ENCODE results near the gene ARHGEF19. TPM values are rescaled to one million over a fixed set of nuclear protein-coding genes. Genes with fewer than 3 reads are reported as not detected.
A peak's percentile ranks its signal among the peaks of the same experiment; 100 is the strongest.

The ARHGEF19 gene
- total and polyA plus RNA-seq, 2 of the 13 experiments (the other 11 are each of a cell fraction or from before 2014, with no cell fraction given) = 1.7 to 1.8 TPM

DNA sequence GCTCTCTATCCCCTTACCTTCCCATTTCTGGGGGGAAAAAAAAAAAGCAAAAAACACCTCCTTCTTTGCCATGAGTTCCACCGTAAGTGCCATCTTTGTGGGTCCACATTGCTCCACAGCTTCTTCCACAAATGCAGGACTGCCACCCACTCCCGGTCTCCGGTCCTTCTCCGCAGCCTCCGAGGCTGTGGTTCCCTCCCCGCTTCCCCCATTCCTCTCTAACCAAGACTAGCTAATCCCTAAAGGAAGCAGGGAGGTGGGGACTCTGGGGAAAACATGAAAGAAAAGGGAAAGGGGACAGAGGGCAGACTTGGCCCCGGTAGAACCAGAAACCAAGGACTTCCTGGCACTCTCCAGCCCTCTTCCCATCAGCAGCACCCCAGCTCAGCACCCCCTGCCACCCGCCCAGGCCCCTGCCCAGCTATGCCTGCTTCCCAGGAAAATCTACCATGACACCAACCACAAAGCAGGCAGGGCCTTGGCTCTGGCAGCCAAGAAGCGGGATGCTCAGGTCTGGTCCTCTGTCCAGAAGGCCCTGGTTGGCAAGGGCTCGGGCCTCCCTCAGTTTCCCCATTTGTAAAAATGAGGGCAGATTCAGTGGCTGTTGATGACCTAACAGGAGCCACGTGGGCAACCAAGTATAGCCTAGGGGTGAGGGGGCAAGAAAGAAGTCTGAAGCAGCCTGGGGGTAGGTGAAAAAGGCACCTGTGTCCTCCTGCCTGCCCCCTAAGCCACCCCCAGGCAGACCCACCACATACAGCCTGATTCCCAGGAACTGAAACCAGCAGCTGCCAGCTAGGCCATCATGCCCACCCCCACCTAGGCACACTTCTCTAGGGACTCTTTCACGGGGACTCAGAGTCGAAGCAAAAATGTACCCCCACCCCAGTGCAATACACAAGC, 59.1 kb downstream of the ARHGEF19 start (continued):
- TF ChIP-seq, protein P1, sequence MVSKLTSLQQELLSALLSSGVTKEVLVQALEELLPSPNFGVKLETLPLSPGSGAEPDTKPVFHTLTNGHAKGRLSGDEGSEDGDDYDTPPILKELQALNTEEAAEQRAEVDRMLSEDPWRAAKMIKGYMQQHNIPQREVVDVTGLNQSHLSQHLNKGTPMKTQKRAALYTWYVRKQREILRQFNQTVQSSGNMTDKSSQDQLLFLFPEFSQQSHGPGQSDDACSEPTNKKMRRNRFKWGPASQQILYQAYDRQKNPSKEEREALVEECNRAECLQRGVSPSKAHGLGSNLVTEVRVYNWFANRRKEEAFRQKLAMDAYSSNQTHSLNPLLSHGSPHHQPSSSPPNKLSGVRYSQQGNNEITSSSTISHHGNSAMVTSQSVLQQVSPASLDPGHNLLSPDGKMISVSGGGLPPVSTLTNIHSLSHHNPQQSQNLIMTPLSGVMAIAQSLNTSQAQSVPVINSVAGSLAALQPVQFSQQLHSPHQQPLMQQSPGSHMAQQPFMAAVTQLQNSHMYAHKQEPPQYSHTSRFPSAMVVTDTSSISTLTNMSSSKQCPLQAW (CRISPR knock-in tag; IDR thresholded peaks at IDR 0.05) = peak; percentile 65; the same call in 1 of the 2 replicates

DNA sequence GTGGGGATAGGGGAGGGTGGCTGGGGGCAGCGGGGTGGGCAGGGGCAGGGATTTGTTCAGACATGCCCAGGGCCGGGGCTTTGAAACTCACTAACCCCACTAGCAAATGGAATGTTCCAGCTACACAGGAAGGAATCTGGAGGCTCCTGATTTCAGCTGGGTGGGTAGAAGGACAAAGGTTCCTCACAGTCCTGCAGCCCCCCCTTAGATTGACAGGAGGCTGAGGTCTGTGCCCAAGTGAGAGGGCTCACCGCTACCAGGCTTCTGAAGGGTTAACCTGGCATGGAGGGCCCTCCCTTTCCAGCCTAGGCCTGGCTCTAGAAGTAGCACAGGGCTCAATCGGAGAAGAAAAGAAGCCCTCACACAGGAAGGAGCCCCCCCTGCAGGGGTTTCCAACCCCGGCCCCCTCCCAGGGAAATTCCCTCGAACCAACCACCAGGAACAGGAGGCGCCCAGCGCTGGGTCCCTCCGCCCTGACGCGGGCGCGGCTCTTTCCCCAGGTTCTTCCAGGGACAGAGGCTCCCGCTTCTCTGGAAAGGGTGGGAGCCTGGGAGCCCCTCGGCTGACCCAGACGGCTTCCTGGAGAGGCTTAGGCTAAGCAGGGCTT, 59.9 kb downstream of the ARHGEF19 start:
- peaks cover 79% of the 10 kb centered on the region for H3K4me1 ChIP-seq (ENCODE audit: insufficient read depth, low read length)
- H3K4me3 ChIP-seq (replicated peaks in 1 of 3; ENCODE audit: insufficient read depth in 1 of 3, low read depth in 2 of 3, low read length in 3 of 3) = peak overlapping the region; percentile 92 to 100 (median 95)
- peak overlapping the region; percentile 95 for H3K9ac ChIP-seq (ENCODE audit: insufficient read depth, low read depth, low read length)
- peak overlapping the region; percentile 86 for H3K27ac ChIP-seq (ENCODE audit: extremely low read length, insufficient read depth, low read length)
- no TSS peak for BruUV-seq (replicated peaks)
- H3K79me2 ChIP-seq (ENCODE audit: insufficient read depth, low read length) = peaks cover 81% of the 10 kb centered on the region
- no peaks in the 10 kb centered on the region for H3K9me3 ChIP-seq (ENCODE audit: low read length)
- intact Hi-C loops (cut with micrococcal nuclease; ENCODE audit: unreplicated experiment) = no loop called here
- ATAC-seq (no peak), DNase-seq (ENCODE audit: low spot score) (peak; percentile 59), FAIRE-seq (no peak)
- POLR2A ChIA-PET = interaction anchor here (0.7 to 5.9 kb wide), 5 partner anchors 7 to 70 kb away, joined by 3 to 120 read pairs (median 51); no protein-coding TSS in a partner anchor
- peaks cover 50% of the 10 kb centered on the region for H4K20me1 ChIP-seq (ENCODE audit: insufficient read depth, low read length)
- no peak overlapping the region for H2AFZ ChIP-seq (ENCODE audit: low read length)
- H3K36me3 ChIP-seq (replicated peaks in 1 of 2; ENCODE audit: control insufficient read depth in 1 of 2, insufficient read depth in 2 of 2, low read length in 2 of 2) = peaks cover 26 to 46% of the 10 kb centered on the region in 2 experiments
- in situ Hi-C loops (cut with HindIII; ENCODE audit: extremely low pct_ligation_motif_present, low pct_unique_long_range_greater_than_20kb) = no loop called here
- no peaks in the 10 kb centered on the region; a peak in 1 of 5 replicates for H3K27me3 ChIP-seq (ENCODE audit: control insufficient read depth in 1 of 2, insufficient read depth in 2 of 2, low read length in 2 of 2)
- peak overlapping the region; percentile 99 for H3K4me2 ChIP-seq (ENCODE audit: low read depth, low read length)
- WGBS (ENCODE audit: low lambda C conversion rate) = 57% methylated on average over 12 of the region's 16 CpGs
- CTCF ChIA-PET (ENCODE audit: low intra/inter-chr PET ratio, low total read pairs) = no interaction called here
- TF ChIP-seq SOX5 (CRISPR knock-in tag; IDR thresholded peaks at IDR 0.05; ENCODE audit: borderline replicate concordance) = no peak
- no peak for TF ChIP-seq MXI1 (IDR thresholded peaks at IDR 0.05; ENCODE audit: borderline replicate concordance, low read depth, low read length)
- no peak for TF ChIP-seq SMARCC2 (IDR thresholded peaks at IDR 0.05)
- TF ChIP-seq, protein P2, sequence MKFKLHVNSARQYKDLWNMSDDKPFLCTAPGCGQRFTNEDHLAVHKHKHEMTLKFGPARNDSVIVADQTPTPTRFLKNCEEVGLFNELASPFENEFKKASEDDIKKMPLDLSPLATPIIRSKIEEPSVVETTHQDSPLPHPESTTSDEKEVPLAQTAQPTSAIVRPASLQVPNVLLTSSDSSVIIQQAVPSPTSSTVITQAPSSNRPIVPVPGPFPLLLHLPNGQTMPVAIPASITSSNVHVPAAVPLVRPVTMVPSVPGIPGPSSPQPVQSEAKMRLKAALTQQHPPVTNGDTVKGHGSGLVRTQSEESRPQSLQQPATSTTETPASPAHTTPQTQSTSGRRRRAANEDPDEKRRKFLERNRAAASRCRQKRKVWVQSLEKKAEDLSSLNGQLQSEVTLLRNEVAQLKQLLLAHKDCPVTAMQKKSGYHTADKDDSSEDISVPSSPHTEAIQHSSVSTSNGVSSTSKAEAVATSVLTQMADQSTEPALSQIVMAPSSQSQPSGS (CRISPR knock-in tag; IDR thresholded peaks at IDR 0.05) = no peak
- no peak for TF ChIP-seq MTA3 (CRISPR knock-in tag; IDR thresholded peaks at IDR 0.05)
- TF ChIP-seq, protein P3, sequence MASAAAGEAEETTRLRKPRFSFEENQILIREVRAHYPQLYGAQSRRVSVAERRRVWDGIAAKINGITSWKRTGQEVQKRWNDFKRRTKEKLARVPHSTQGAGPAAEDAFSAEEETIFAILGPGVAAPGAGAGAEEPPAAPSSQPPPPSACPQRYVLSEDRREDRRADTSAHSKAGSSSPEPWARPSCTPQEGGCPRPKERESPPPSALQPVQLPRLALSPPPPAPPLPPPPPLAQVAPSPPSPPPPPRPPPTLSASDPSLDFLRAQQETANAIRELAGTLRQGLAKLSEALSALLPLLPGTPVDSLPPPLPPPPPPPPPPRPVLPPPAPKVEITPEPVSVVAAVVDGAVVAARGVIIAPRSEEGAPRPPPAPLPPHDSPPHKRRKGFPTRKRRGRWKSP (CRISPR knock-in tag; IDR thresholded peaks at IDR 0.05) = no peak
- TF ChIP-seq ZZZ3 (CRISPR knock-in tag; IDR thresholded peaks at IDR 0.05; ENCODE audit: borderline replicate concordance) = no peak
- no peak for TF ChIP-seq KMT2B (CRISPR knock-in tag; IDR thresholded peaks at IDR 0.05)
- TF ChIP-seq MXD4 (CRISPR knock-in tag; IDR thresholded peaks at IDR 0.05) = no peak
- no peak for TF ChIP-seq SMARCE1 (IDR thresholded peaks at IDR 0.05; ENCODE audit: borderline replicate concordance)
- TF ChIP-seq GABPA (IDR thresholded peaks at IDR 0.05; ENCODE audit: low read depth, low read length) = no peak
- no peak for TF ChIP-seq GABPA (CRISPR knock-in tag; IDR thresholded peaks at IDR 0.05; ENCODE audit: low read depth)
- peak; percentile 40; the same call in 1 of the 2 replicates for TF ChIP-seq SAP130 (CRISPR knock-in tag; IDR thresholded peaks at IDR 0.05; ENCODE audit: low read depth)
- TF ChIP-seq NR2F6 (IDR thresholded peaks at IDR 0.05) = no peak
- no peak for TF ChIP-seq NR2F6 (CRISPR knock-in tag; IDR thresholded peaks at IDR 0.05)
- TF ChIP-seq SMAD3 (CRISPR knock-in tag; IDR thresholded peaks at IDR 0.05) = no peak
- no peak for TF ChIP-seq ZNF749 (CRISPR knock-in tag; IDR thresholded peaks at IDR 0.05; ENCODE audit: borderline replicate concordance)
- TF ChIP-seq ZFP1 (CRISPR knock-in tag; IDR thresholded peaks at IDR 0.05) = no peak
- TF ChIP-seq STAG1 (CRISPR knock-in tag; IDR thresholded peaks at IDR 0.05) = no peak
- no peak for TF ChIP-seq RFX1 (IDR thresholded peaks at IDR 0.05)
- TF ChIP-seq KDM5A (IDR thresholded peaks at IDR 0.05; ENCODE audit: borderline replicate concordance, low read length) = no peak

Data from HepG2 (cell line).